Endothelial cell of umbilical vein (primary cell): Measurements from ENCODE around the gene CRACR2A. TPM values are rescaled to one million over a fixed set of nuclear protein-coding genes. Genes with fewer than 3 reads are reported as not detected.

Source experiments
- BruUV-seq: library from RNA; stranded (reverse); fragments of 400-500 nt; replicated peaks from 2 replicates; lab custom pipeline; 2021; lab: Mats Ljungman, UMichigan
- CTCF ChIA-PET: fragments of 300-600, 350-600 bp; sonication (Branson Sonifier 250); formaldehyde crosslinking; loops from one replicate; lab custom pipeline; 2021; ENCODE audit warnings: antibody characterized with exemption, inconsistent platforms; lab: Charles Lee
- POLR2A ChIA-PET: fragments of 300-600, 350-600 bp; sonication (Branson Sonifier 250); formaldehyde crosslinking; loops from one replicate; lab custom pipeline; 2021; ENCODE audit warnings: antibody characterized with exemption, inconsistent platforms; lab: Charles Lee
- DNase-seq: peaks from one replicate; pipeline ENCODE4 v3.0.0-alpha.2; 2011; ENCODE audit warnings: low read depth, low spot score
- FAIRE-seq: peaks from 2 replicates; lab custom pipeline; 2011; peaks lifted over from hg19 to GRCh38; lab: Jason Lieb, UNC
- H2AFZ ChIP-seq: 2 replicates; pipeline ENCODE4 v1.6.0; 2012; ENCODE audit warnings: low read depth, low read length, control low read depth, inconsistent platforms
- H3K27ac ChIP-seq: 2 replicates; pipeline ENCODE4 v1.5.1; 2011; ENCODE audit warnings: low read depth, mild to moderate bottlenecking, control low read depth, low read length, moderate library complexity; ENCODE audit not compliant: insufficient read depth
- H3K27me3 ChIP-seq, 2 experiments: 2 replicates each; pipeline versions ENCODE4 v1.6.0 to v1.6.1; 2011; ENCODE audit warnings: low read length in 2 of 2, mixed read lengths in 1 of 2; ENCODE audit not compliant: control insufficient read depth in 2 of 2, insufficient read depth in 2 of 2
- H3K36me3 ChIP-seq, 2 experiments: 2 replicates in 1 of 2; 3 replicates in 1 of 2; pipeline ENCODE4 v1.5.1; 2011; ENCODE audit warnings: low read length in 2 of 2, mild to moderate bottlenecking in 1 of 2, moderate library complexity in 1 of 2; ENCODE audit not compliant: control insufficient read depth in 2 of 2, insufficient read depth in 2 of 2; ENCODE audit errors: extremely low read depth in 1 of 2
- H3K4me1 ChIP-seq: 3 replicates; pipeline ENCODE4 v1.5.1; 2011; ENCODE audit warnings: mild to moderate bottlenecking, low read length; ENCODE audit not compliant: control insufficient read depth, insufficient read depth; ENCODE audit errors: extremely low read depth
- H3K4me2 ChIP-seq: 2 replicates; pipeline ENCODE4 v1.6.1; 2011; ENCODE audit warnings: low read length, control low read depth, mixed read lengths; ENCODE audit not compliant: insufficient read depth
- H3K4me3 ChIP-seq, 3 experiments: fragments of 200-600 bp in 1 of 3; sonication (generic), shearing (Covaris generic) in 1 of 3; replicated peaks in 1 of 3; 2 replicates each; pipeline ENCODE4 v1.5.1; 2011 to 2016; ENCODE audit warnings: control low read depth in 3 of 3, low read length in 3 of 3, mild to moderate bottlenecking in 2 of 3, inconsistent platforms in 1 of 3, low read depth in 1 of 3, moderate library complexity in 1 of 3; ENCODE audit not compliant: insufficient read depth in 1 of 3
- H3K79me2 ChIP-seq: 2 replicates; pipeline ENCODE4 v1.6.0; 2012; ENCODE audit warnings: low read length, inconsistent platforms; ENCODE audit not compliant: control insufficient read depth, insufficient read depth
- H3K9ac ChIP-seq: replicated peaks from 2 replicates; pipeline ENCODE3; 2011; ENCODE audit warnings: low read length, control low read depth; ENCODE audit not compliant: insufficient read depth; ENCODE audit errors: extremely low read depth
- H3K9me1 ChIP-seq: replicated peaks from 3 replicates; pipeline ENCODE4 v1.6.0; 2011; ENCODE audit warnings: mild to moderate bottlenecking, low read length; ENCODE audit not compliant: control insufficient read depth, insufficient read depth; ENCODE audit errors: extremely low read depth
- H3K9me3 ChIP-seq: replicated peaks from 2 replicates; pipeline ENCODE4 v1.5.1; 2012; ENCODE audit warnings: low read length, inconsistent platforms; ENCODE audit not compliant: control insufficient read depth, insufficient read depth
- H4K20me1 ChIP-seq: replicated peaks from 2 replicates; pipeline ENCODE3; 2011; ENCODE audit warnings: mild to moderate bottlenecking, low read length; ENCODE audit not compliant: control insufficient read depth, insufficient read depth; ENCODE audit errors: extremely low read depth
- FOS ChIP-seq: IDR thresholded peaks from 2 replicates; pipeline ENCODE4 v1.6.1; 2011; ENCODE audit warnings: mild to moderate bottlenecking, low read length, moderate library complexity, borderline replicate concordance; ENCODE audit not compliant: insufficient read depth
- JUN ChIP-seq: IDR thresholded peaks from 2 replicates; pipeline ENCODE4 v1.6.1; 2011; ENCODE audit warnings: borderline replicate concordance, low read depth; ENCODE audit not compliant: insufficient read length, insufficient read depth
- MYC ChIP-seq: IDR thresholded peaks from one replicate; pipeline ENCODE4 v1.6.1; 2011; ENCODE audit warnings: mild to moderate bottlenecking, low read depth, low read length
- dilution Hi-C: fragments of 300-500 bp; cut with MboI; formaldehyde crosslinking; loops from one replicate; pipeline ENCODE4 v1.15.0; 2019; ENCODE audit warnings: low sequenced_read_pairs; ENCODE audit not compliant: extremely low pct_ligation_motif_present
- intact Hi-C: fragments of 100-400 bp; cut with micrococcal nuclease; formaldehyde crosslinking; loops from one replicate; pipeline ENCODE4 v1.10.0; 2022
- polyA plus RNA-seq, 4 experiments: library from polyadenylated mRNA; depleted of rRNA in 3 of 4; stranded (reverse) in 3 of 4; unstranded in 1 of 4; fragments of >200 nt; gene quantifications; 2 replicates each; pipeline versions ENCODE4 v1.2.1 to v1.2.3, GENCODE V29; 2011 to 2012; ENCODE audit warnings: missing spikeins in 1 of 4
- total RNA-seq: library from RNA; stranded (reverse); gene quantifications from 2 replicates; pipeline ENCODE4 v1.2.3, GENCODE V29; 2021
- TF ChIP-seq, protein P1 (sequence below), 2 donors: IDR thresholded peaks; 1 replicate in 1 of 2; 2 replicates in 1 of 2; pipeline ENCODE4 v1.5.1; 2011; ENCODE audit warnings: low read length in 2 of 2, mild to moderate bottlenecking in 2 of 2, moderate library complexity in 2 of 2, control low read depth in 1 of 2, inconsistent platforms in 1 of 2, low read depth in 1 of 2; ENCODE audit not compliant: insufficient read depth in 1 of 2; ENCODE audit errors: extremely low read depth in 1 of 2
- TF ChIP-seq, protein P2 (sequence below): IDR thresholded peaks from 2 replicates; pipeline ENCODE4 v1.6.1; 2011; ENCODE audit not compliant: insufficient read depth, insufficient read length

Gene CRACR2A
- total and polyA plus RNA-seq, 2 donors (not counting 3 experiments of a cell fraction or from before 2014, with no cell fraction given): 4.4 to 15.9 TPM

DNA sequence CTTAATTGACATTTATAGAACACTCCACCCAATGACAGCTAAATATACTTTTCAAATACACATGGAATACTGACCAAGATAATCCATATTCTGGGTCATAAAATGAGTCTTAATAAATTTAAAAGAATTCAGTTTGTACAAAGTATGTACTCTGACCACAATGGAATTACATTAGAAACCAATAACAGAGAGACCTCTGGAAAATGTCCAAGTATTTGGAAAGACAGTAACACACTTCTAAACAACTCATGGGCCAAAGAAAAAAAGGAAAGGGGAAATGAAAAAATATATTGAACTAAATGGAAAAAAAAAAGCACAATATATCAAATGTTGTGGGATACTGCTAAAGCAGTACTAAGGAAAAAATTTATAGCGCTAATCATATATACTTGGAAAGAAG lies 52.0 kb downstream of the CRACR2A start:
- BruUV-seq: no TSS peak
- Histone ChIP-seq H4K20me1 (no peaks in the 10 kb centered on the region), H3K4me1 (peaks cover 32% of the 10 kb centered on the region), H3K9me1 (no peaks in the 10 kb centered on the region), H3K4me2 (no peak overlapping the region), H2AFZ (no peak overlapping the region), H3K79me2 (no peaks in the 10 kb centered on the region), H3K4me3 (no peak overlapping the region), H3K27ac (no peak overlapping the region), H3K36me3 (no peaks in the 10 kb centered on the region), H3K9ac (no peak overlapping the region), H3K9me3 (no peaks in the 10 kb centered on the region), H3K27me3 (no peaks in the 10 kb centered on the region)
- ChIA-PET POLR2A (no interaction called here), CTCF (interaction anchor here (0.8 kb wide), 1 partner anchor 45 kb away, joined by 3 read pairs; no protein-coding TSS in a partner anchor)
- FAIRE-seq (no peak), DNase-seq (no peak)
- TF ChIP-seq, protein P1, sequence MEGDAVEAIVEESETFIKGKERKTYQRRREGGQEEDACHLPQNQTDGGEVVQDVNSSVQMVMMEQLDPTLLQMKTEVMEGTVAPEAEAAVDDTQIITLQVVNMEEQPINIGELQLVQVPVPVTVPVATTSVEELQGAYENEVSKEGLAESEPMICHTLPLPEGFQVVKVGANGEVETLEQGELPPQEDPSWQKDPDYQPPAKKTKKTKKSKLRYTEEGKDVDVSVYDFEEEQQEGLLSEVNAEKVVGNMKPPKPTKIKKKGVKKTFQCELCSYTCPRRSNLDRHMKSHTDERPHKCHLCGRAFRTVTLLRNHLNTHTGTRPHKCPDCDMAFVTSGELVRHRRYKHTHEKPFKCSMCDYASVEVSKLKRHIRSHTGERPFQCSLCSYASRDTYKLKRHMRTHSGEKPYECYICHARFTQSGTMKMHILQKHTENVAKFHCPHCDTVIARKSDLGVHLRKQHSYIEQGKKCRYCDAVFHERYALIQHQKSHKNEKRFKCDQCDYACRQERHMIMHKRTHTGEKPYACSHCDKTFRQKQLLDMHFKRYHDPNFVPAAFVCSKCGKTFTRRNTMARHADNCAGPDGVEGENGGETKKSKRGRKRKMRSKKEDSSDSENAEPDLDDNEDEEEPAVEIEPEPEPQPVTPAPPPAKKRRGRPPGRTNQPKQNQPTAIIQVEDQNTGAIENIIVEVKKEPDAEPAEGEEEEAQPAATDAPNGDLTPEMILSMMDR (IDR thresholded peaks at IDR 0.05; ENCODE audit: extremely low read depth in 1 of 2, insufficient read depth in 1 of 2, low read depth in 1 of 2, low read length in 2 of 2): no peak
- no peak for TF ChIP-seq JUN
- no peak for TF ChIP-seq MYC
- TF ChIP-seq, protein P2, sequence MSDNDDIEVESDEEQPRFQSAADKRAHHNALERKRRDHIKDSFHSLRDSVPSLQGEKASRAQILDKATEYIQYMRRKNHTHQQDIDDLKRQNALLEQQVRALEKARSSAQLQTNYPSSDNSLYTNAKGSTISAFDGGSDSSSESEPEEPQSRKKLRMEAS: no peak
- TF ChIP-seq FOS: no peak
- dilution Hi-C loops (no loop called here), intact Hi-C loops (no loop called here)
